H1 (cell line): ENCODE data around the gene CHDH. TPM values are rescaled to one million over a fixed set of nuclear protein-coding genes. Genes with fewer than 3 reads are reported as not detected.

ENCODE experiments used
- ASH2L ChIP-seq: fragments of 200-600, 300-600 bp; sonication (generic); IDR thresholded peaks from one replicate; pipeline ENCODE4 v1.7.1; 2017; ENCODE audit warnings: low read length
- BRCA1 ChIP-seq: IDR thresholded peaks from 2 replicates; pipeline ENCODE4 v1.6.1; 2012; ENCODE audit warnings: low read depth, low read length, improper control_type of control experiment
- CBX8 ChIP-seq: fragments of 300-800, 300-1000 bp; sonication (generic); IDR thresholded peaks from 2 replicates; pipeline ENCODE4 v1.7.1; 2016; ENCODE audit warnings: low read depth, low read length, borderline replicate concordance
- HDAC2 ChIP-seq, 2 experiments: fragments of 300-600 bp in 1 of 2; sonication (generic) in 1 of 2; IDR thresholded peaks; 2 replicates each; pipeline ENCODE4 v1.6.1; 2011 to 2012; ENCODE audit warnings: low read depth in 2 of 2, low read length in 2 of 2, mild to moderate bottlenecking in 2 of 2, moderate library complexity in 2 of 2, borderline replicate concordance in 1 of 2, inconsistent platforms in 1 of 2
- MAFK ChIP-seq: IDR thresholded peaks from 2 replicates; pipeline ENCODE4 v1.6.1; 2012; ENCODE audit warnings: low read depth, mild to moderate bottlenecking, improper control_type of control experiment, low read length
- NANOG ChIP-seq: IDR thresholded peaks from 2 replicates; pipeline ENCODE4 v1.6.1; 2011; ENCODE audit warnings: low read length, low read depth, mild to moderate bottlenecking, inconsistent platforms; ENCODE audit not compliant: insufficient read depth, poor library complexity, severe bottlenecking
- POLR2A ChIP-seq, 2 experiments: IDR thresholded peaks; 1 replicate in 1 of 2; 2 replicates in 1 of 2; pipeline ENCODE4 v1.6.1; 2011; ENCODE audit warnings: low read depth in 2 of 2, low read length in 2 of 2, mild to moderate bottlenecking in 2 of 2; ENCODE audit errors: control extremely low read depth in 1 of 2
- RBBP5 ChIP-seq: IDR thresholded peaks from 2 replicates; pipeline ENCODE4 v1.7.1; 2012; ENCODE audit warnings: low read depth, mild to moderate bottlenecking, inconsistent platforms, low read length, moderate library complexity, borderline replicate concordance
- TAF1 ChIP-seq: IDR thresholded peaks from 2 replicates; pipeline ENCODE4 v1.6.1; 2011; ENCODE audit warnings: mild to moderate bottlenecking, low read depth, low read length
- TCF12 ChIP-seq: IDR thresholded peaks from 2 replicates; pipeline ENCODE4 v1.6.1; 2011; ENCODE audit warnings: low read depth, mild to moderate bottlenecking, low read length
- polyA plus RNA-seq, 7 experiments: library from polyadenylated mRNA; depleted of rRNA in 3 of 7; stranded (reverse) in 5 of 7; unstranded in 2 of 7; fragments of >200 nt in 5 of 7; fragments of 200-250 nt in 2 of 7; gene quantifications; 1 replicate in 5 of 7; 2 replicates in 1 of 7; 4 replicates in 1 of 7; pipeline versions ENCODE4 v1.2.1 to v1.2.3, GENCODE V29; 2011 to 2013; ENCODE audit warnings: missing spikeins in 2 of 7, mixed read lengths in 2 of 7
- total RNA-seq: library from RNA; stranded (reverse); fragmentation: NEBNext Ultra II Directional; extraction: Animal tissue kit (Norgen Biotek cat#: 25700); gene quantifications from 2 replicates; pipeline ENCODE4 v1.2.1, GENCODE V29; 2021

Gene CHDH
- total and polyA plus RNA-seq, 2 of the 8 experiments (the other 6 are each of a cell fraction or from before 2014, with no cell fraction given), result 4.9 to 10.3 TPM

- no peak for TF ChIP-seq TAF1
- TF ChIP-seq NANOG, result no peak
- no peak for TF ChIP-seq MAFK
- TF ChIP-seq ASH2L, result no peak
- TF ChIP-seq POLR2A (IDR thresholded peaks at IDR 0.05; ENCODE audit: control extremely low read depth in 1 of 2, low read depth in 2 of 2, low read length in 2 of 2), result no peak
- no peak for TF ChIP-seq TCF12
- TF ChIP-seq BRCA1, result no peak
- no peak for TF ChIP-seq HDAC2 (IDR thresholded peaks at IDR 0.05; ENCODE audit: borderline replicate concordance in 1 of 2, low read depth in 2 of 2, low read length in 2 of 2)
- TF ChIP-seq RBBP5, result no peak
- no peak for TF ChIP-seq CBX8
Observed at GRCh38 chr3:53844262-53845102, 1.7 kb downstream of the CHDH start (continued).
